ENCODE measurements around the gene RPTOR.
A peak's percentile ranks its signal among the peaks of the same experiment; 100 is the strongest.

Gene RPTOR

DNA sequence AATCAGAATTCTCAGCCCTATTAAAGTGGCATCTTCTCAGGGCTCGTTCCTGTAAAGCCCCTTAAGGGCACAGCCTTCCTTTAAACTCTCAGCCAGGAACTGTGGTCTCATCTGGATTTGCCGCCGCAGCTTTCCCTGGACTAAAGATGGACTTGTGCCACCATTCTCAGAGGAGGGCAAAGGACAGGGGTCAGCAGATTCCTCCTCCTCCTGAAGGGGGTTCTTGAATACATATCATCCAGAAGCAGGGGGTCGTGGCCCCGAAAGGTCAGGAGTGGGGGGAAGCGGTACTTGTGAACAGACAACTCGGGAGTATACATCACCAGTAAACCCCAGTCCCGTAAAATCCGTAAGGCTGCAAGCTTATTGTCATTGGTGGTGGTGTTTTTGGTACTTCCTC lies 174.8 kb downstream of the RPTOR start:
- Mint-ChIP-seq H3K4me3 (no peak overlapping the region), H3K36me3 (ENCODE audit: low read depth) (no peaks in the 10 kb centered on the region), H3K27me3 (no peaks in the 10 kb centered on the region), H3K27ac (no peak overlapping the region), H3K9me3 (no peaks in the 10 kb centered on the region), H3K4me1 (ENCODE audit: low read depth) (no peaks in the 10 kb centered on the region)
- intact Hi-C loops (cut with micrococcal nuclease) = no loop called here

DNA sequence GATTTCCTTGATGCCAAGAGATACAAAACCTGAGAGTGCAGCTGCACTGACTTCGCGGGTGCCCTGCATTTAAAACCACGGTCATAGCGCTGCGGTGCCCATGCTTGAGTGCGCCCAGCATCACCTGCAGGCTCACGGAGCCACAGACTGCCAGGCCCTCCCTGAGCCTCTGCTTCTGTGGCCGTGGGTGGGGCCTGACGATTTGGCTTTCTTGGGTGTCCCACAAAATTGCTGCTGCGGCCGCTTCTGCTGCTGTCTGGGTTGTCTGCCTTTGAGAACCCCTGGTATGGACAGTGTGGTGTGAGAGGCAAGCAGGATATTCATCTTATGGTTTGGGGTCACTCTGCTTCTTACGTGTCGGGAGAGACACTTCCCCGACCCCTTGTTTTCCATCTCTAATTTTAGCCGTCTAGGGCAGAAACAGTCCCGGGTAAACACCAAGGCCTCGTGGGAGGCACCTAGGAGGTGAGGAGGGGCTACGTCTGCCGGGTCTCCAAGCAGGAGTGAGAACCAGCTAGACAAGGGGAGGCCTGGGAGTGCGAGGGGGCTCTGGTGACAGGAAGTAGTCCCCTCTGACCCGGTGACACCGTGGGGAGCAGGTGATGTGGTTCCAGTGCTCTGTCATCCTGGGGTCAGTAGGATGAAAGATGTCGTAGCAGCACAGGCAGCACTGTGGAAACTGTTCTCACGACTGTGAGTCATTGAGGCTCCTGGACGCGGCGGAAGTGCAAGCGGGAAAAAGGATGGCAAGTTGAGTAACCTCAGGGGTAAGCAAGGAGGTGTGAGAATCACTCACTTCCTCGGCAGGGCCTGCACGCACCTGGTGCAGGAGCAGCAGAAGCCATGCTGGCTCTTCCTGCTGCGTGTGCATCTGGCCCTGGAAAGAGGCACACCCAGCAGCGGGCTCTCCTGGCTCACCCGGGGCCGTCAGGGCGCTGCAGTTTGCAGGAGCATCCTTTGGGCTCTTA lies 176.3 kb downstream of the RPTOR start:
- peaks cover 6% of the 10 kb centered on the region for H3K36me3 Mint-ChIP-seq (ENCODE audit: low read depth)
- H3K9me3 Mint-ChIP-seq = no peaks in the 10 kb centered on the region
- no peaks in the 10 kb centered on the region for H3K4me1 Mint-ChIP-seq (ENCODE audit: low read depth)
- no peak overlapping the region for H3K4me3 Mint-ChIP-seq
- no peak overlapping the region for H3K27ac Mint-ChIP-seq
- intact Hi-C loops (cut with micrococcal nuclease) = no loop called here
- no peaks in the 10 kb centered on the region for H3K27me3 Mint-ChIP-seq

GRCh38 chr17:80722661-80723060 lies 178.0 kb downstream of the RPTOR start:
- peaks cover 21% of the 10 kb centered on the region for H3K36me3 Mint-ChIP-seq (ENCODE audit: low read depth)
- intact Hi-C loops (cut with micrococcal nuclease) = no loop called here
- no peak overlapping the region for H3K27ac Mint-ChIP-seq
- H3K4me3 Mint-ChIP-seq = no peak overlapping the region
- H3K9me3 Mint-ChIP-seq = no peaks in the 10 kb centered on the region
- no peaks in the 10 kb centered on the region for H3K27me3 Mint-ChIP-seq
- H3K4me1 Mint-ChIP-seq (ENCODE audit: low read depth) = no peaks in the 10 kb centered on the region

DNA sequence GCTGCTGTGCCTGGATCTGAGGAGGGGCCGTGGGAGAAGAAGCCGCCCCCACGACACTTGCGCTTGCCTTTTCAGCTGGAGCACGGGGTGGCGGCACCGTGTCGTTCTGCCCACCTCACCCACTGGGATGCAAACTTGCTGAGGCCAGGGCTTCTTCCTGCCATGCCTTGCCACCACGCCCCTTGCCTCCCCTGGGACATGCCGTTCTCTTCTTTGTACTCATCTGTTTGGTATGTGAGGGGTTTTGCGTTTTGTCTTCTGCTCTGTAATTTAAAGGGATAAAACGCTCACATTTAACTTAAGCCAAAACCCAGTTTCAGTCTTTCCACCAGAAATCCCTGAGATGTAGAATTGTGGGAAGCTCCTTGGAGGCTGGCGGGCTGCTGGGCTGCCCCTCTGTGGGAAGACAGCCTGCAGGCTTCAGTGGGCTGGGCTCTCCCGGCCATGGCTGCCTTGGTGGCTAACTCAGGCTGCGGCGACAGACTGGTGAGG lies 180.2 kb downstream of the RPTOR start:
- no peak overlapping the region for H3K27ac Mint-ChIP-seq
- no peaks in the 10 kb centered on the region for H3K4me1 Mint-ChIP-seq (ENCODE audit: low read depth)
- no peak overlapping the region for H3K4me3 Mint-ChIP-seq
- intact Hi-C loops (cut with micrococcal nuclease) = no loop called here
- H3K27me3 Mint-ChIP-seq = no peaks in the 10 kb centered on the region
- H3K9me3 Mint-ChIP-seq = no peaks in the 10 kb centered on the region
- H3K36me3 Mint-ChIP-seq (ENCODE audit: low read depth) = peaks cover 21% of the 10 kb centered on the region

DNA sequence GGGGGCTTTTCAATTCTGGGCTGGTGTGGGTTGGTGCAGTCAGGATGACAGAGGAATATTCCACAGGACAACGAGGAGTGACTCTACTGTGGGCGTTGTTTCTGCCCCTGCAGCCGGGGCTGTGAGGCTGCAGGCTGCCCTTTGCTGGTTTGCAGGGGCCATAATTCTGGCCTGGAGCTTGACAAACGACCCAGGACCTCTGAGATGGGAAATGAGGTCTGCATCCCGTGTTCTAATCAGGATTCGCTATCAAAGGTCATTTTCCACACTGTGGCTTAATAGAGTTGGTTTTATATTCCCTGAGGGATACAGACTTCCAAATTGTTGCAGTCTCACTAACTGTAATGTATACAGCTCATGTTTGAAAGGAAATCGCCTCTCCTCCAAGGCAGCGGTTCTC lies 180.9 kb downstream of the RPTOR start:
- Mint-ChIP-seq H3K27ac (no peak overlapping the region), H3K9me3 (no peaks in the 10 kb centered on the region), H3K4me1 (ENCODE audit: low read depth) (no peaks in the 10 kb centered on the region), H3K4me3 (no peak overlapping the region), H3K27me3 (no peaks in the 10 kb centered on the region), H3K36me3 (ENCODE audit: low read depth) (peaks cover 25% of the 10 kb centered on the region)
- intact Hi-C loops (cut with micrococcal nuclease) = no loop called here

DNA sequence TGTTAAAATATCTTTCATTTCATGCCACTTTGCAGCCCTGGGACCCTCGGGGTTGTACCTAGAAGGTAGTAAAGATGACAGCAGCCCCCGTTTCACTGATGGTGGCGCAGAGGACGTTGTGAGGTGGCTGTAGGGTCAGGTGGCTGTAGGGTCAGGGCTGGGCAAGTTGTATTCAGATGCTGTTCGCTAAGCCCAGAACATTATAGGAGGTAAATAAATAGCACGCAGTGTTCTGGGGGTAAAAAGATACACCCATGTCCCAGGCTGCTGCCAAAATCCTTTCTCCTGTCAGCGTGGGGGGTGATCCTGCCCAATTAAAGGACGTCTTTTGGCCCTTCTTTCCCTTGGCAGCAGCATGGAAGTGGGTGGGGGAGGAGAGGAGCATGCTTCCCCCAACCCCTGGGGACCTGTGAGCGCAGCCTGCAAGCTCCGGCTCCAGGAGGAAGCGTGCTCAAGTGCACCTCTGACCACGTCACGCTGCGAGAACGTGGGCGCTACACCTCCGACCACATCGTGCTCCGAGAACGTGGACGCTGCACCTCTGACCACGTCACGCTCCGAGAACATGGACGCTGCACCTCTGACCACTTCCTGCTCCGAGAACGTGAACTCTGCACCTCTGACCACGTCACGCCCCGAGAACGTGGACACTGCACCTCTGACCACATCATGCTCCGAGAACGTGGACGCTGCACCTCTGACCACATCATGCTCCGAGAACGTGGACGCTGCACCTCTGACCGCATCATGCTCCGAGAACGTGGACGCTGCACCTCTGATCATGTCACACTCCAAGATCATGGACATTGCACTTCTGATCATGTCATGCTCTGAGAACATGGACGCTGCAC lies 182.1 kb downstream of the RPTOR start:
- Mint-ChIP-seq H3K27ac (no peak overlapping the region), H3K4me1 (ENCODE audit: low read depth) (no peaks in the 10 kb centered on the region)

DNA sequence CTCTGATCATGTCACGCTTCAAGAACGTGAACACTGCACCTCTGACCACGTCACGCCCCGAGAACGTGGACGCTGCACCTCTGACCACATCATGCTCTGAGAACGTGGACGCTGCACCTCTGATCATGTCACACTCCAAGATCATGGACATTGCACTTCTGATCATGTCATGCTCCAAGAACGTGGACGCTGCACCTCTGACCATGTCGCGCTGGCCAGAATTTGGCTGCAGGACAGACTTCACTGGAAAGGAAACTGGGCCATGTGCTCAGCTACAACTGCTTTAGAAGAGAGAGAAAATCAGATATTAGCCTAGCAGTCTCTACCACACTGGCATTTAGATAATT lies 182.7 kb downstream of the RPTOR start:
- Mint-ChIP-seq H3K27ac (no peak overlapping the region), H3K9me3 (no peaks in the 10 kb centered on the region), H3K4me3 (no peak overlapping the region), H3K27me3 (no peaks in the 10 kb centered on the region), H3K36me3 (ENCODE audit: low read depth) (peaks cover 33% of the 10 kb centered on the region), H3K4me1 (ENCODE audit: low read depth) (no peaks in the 10 kb centered on the region)
- intact Hi-C loops (cut with micrococcal nuclease) = no loop called here

More for the DNA sequence above, 182.1 kb downstream of the RPTOR start:
- intact Hi-C loops (cut with micrococcal nuclease) = no loop called here
- H3K9me3 Mint-ChIP-seq = no peaks in the 10 kb centered on the region
- H3K4me3 Mint-ChIP-seq = no peak overlapping the region
- H3K27me3 Mint-ChIP-seq = no peaks in the 10 kb centered on the region
- H3K36me3 Mint-ChIP-seq (ENCODE audit: low read depth) = peaks cover 33% of the 10 kb centered on the region

- H3K36me3 Mint-ChIP-seq (ENCODE audit: low read depth) = peaks cover 33% of the 10 kb centered on the region
- H3K4me1 Mint-ChIP-seq (ENCODE audit: low read depth) = peaks cover 2% of the 10 kb centered on the region
- H3K9me3 Mint-ChIP-seq = no peaks in the 10 kb centered on the region
- no peak overlapping the region for H3K4me3 Mint-ChIP-seq
- H3K27ac Mint-ChIP-seq = no peak overlapping the region
- intact Hi-C loops (cut with micrococcal nuclease) = no loop called here
- no peaks in the 10 kb centered on the region for H3K27me3 Mint-ChIP-seq
Measured at GRCh38 chr17:80729016-80729415, 184.4 kb downstream of the RPTOR start.

DNA sequence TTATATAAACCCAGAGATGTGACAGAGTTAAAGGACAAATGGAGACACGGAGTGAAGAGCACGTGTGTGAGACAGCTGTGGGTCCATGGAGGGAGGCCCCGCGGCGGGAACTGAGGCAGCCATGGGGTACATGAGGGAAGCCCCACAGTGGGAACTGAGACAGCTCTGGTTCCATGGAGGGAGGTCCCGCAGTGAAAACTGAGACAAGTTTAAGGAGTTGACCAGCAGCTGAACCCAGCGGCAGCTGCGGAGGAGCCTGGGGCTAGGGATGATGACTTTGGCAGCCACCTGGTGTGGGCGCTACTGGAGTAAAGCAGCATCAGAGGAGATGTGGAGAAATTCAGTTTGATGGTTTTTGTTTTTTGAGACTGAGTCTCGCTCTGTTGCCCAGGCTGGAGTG lies 185.1 kb downstream of the RPTOR start:
- intact Hi-C loops (cut with micrococcal nuclease) = no loop called here
- H3K27me3 Mint-ChIP-seq = no peaks in the 10 kb centered on the region
- no peak overlapping the region for H3K27ac Mint-ChIP-seq
- H3K4me3 Mint-ChIP-seq = no peak overlapping the region
- H3K36me3 Mint-ChIP-seq (ENCODE audit: low read depth) = peaks cover 31% of the 10 kb centered on the region
- H3K9me3 Mint-ChIP-seq = no peaks in the 10 kb centered on the region
- H3K4me1 Mint-ChIP-seq (ENCODE audit: low read depth) = peaks cover 6% of the 10 kb centered on the region

- H3K36me3 Mint-ChIP-seq (ENCODE audit: low read depth) = peaks cover 35% of the 10 kb centered on the region
- H3K4me3 Mint-ChIP-seq = no peak overlapping the region
- no peak overlapping the region for H3K27ac Mint-ChIP-seq
- H3K4me1 Mint-ChIP-seq (ENCODE audit: low read depth) = peaks cover 6% of the 10 kb centered on the region
- H3K9me3 Mint-ChIP-seq = no peaks in the 10 kb centered on the region
- intact Hi-C loops (cut with micrococcal nuclease) = no loop called here
- H3K27me3 Mint-ChIP-seq = no peaks in the 10 kb centered on the region
Measured at GRCh38 chr17:80730739-80731138, 186.1 kb downstream of the RPTOR start.

DNA sequence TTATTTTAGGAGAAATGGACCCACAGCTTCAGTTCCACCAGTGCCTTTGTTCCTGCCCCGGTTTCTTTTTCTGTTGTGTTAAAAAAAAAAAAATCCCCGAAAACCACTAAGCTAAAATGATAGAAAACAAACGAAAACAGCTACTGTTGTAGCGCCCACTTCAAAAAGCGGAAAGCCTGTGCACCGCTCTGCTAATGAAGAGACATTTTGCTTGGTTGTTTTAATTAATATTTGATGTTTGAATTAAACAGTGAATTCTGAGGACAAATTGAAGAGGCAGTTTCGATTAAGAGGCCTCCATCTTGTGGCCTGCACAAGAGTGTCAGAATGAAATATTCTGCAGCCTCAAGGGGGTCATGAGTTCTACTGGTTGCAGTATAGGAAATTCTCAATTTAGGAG lies 186.7 kb downstream of the RPTOR start:
- Mint-ChIP-seq H3K4me3 (no peak overlapping the region), H3K27ac (no peak overlapping the region), H3K27me3 (no peaks in the 10 kb centered on the region), H3K4me1 (ENCODE audit: low read depth) (peaks cover 9% of the 10 kb centered on the region), H3K9me3 (no peaks in the 10 kb centered on the region), H3K36me3 (ENCODE audit: low read depth) (peaks cover 33% of the 10 kb centered on the region)
- intact Hi-C loops (cut with micrococcal nuclease) = no loop called here

GRCh38 chr17:80732268-80732667 lies 187.6 kb downstream of the RPTOR start:
- intact Hi-C loops (cut with micrococcal nuclease) = no loop called here

GRCh38 chr17:80737106-80738019 lies 192.7 kb downstream of the RPTOR start:
- Mint-ChIP-seq H3K4me3 (peak overlapping the region; percentile 56), H3K4me1 (ENCODE audit: low read depth) (peaks cover 65% of the 10 kb centered on the region), H3K36me3 (ENCODE audit: low read depth) (peaks cover 24% of the 10 kb centered on the region), H3K9me3 (no peaks in the 10 kb centered on the region), H3K27ac (peak overlapping the region; percentile 81), H3K27me3 (no peaks in the 10 kb centered on the region)
- intact Hi-C loops (cut with micrococcal nuclease) = no loop called here

More at GRCh38 chr17:80732268-80732667, 187.6 kb downstream of the RPTOR start:
- Mint-ChIP-seq H3K27me3 (no peaks in the 10 kb centered on the region), H3K27ac (no peak overlapping the region), H3K36me3 (ENCODE audit: low read depth) (peaks cover 24% of the 10 kb centered on the region), H3K4me3 (no peak overlapping the region), H3K4me1 (ENCODE audit: low read depth) (peaks cover 18% of the 10 kb centered on the region), H3K9me3 (no peaks in the 10 kb centered on the region)
